Right atrium auricular region (tissue), 2 donors: Measurements from ENCODE around the gene SORCS3. TPM values are rescaled to one million over a fixed set of nuclear protein-coding genes. Genes with fewer than 3 reads are reported as not detected.

Experiments used
- DNase-seq: peaks from one replicate; pipeline ENCODE4 v3.0.0-alpha.2; 2019; ENCODE audit warnings: low spot score
- H3K27ac ChIP-seq, 2 donors: fragments of 200-600 bp; sonication (generic); 1 replicate in 1 of 2; 2 replicates in 1 of 2; pipeline ENCODE4 v1.5.1; 2016 to 2019
- H3K27me3 ChIP-seq, 2 donors: fragments of 200-600 bp; sonication (generic); one replicate each; pipeline versions ENCODE4 v1.5.1 to v1.6.0; 2017 to 2019
- H3K36me3 ChIP-seq: fragments of 200-600 bp; sonication (generic); one replicate; pipeline ENCODE4 v1.5.1; 2016
- H3K4me1 ChIP-seq, 2 donors: fragments of 200-600 bp; sonication (generic); one replicate each; pipeline versions ENCODE4 v1.5.1 to v1.6.0; 2017 to 2019
- H3K4me3 ChIP-seq, 2 donors: fragments of 200-600 bp; sonication (generic); 1 replicate in 1 of 2; 2 replicates in 1 of 2; pipeline ENCODE4 v1.5.1; 2017 to 2019; ENCODE audit warnings: mild to moderate bottlenecking in 1 of 2, moderate library complexity in 1 of 2
- H3K9me3 ChIP-seq, 2 donors: fragments of 200-600 bp; sonication (generic); one replicate each; pipeline ENCODE4 v1.5.1; 2019
- CTCF ChIP-seq, 2 donors: fragments of 200-600 bp; sonication (generic); IDR thresholded peaks; one replicate each; pipeline ENCODE4 v1.5.1; 2019; ENCODE audit warnings: antibody characterized with exemption in 2 of 2
- total RNA-seq, 2 donors: library from RNA; depleted of rRNA; stranded (reverse); fragments of >200 nt; gene quantifications; one replicate each; pipeline ENCODE4 v1.1.0, GENCODE V29; 2016

SORCS3 gene
- total RNA-seq, 2 donors from 2014 or later = 0.07 TPM; not detected in 1

GRCh38 chr10:104613406-104613805, 27.7 kb upstream of the SORCS3 start:
- DNase-seq = no peak
- no peaks in the 10 kb centered on the region for H3K36me3 ChIP-seq
- peaks cover 0 to 2% of the 10 kb centered on the region in 2 donors for H3K9me3 ChIP-seq
- H3K27ac ChIP-seq = no peak overlapping the region
- no peak for TF ChIP-seq CTCF (IDR thresholded peaks at IDR 0.05)
- no peaks in the 10 kb centered on the region for H3K27me3 ChIP-seq
- no peaks in the 10 kb centered on the region for H3K4me1 ChIP-seq
- H3K4me3 ChIP-seq = no peak overlapping the region

DNA sequence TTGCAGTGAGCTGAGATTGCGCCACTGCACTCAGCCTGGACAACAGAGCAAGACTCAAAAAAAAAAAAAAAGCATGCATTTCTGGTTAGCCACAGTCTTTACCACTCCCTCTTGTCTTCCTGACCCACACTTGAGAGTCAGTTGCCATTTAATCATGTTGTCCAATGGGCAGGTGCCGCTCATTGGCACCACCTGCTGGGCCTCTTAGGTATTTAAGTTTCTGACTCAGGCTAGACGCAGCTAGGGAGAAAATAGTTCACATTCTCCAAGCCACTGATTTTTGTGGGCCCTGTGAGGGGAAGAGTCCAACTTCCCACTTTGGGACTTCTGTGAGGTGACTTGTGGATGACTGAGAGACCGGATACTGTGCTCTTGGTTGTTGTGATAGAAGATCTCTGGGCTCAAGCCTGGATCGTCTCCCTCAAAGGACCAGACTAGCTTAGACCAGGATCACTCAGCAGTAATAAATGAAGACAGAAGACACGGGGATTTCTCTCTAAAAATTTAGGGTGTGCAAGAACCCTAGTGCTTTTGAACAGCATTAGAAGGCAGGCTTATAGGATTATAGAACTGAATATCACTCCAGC, 26.8 kb upstream of the SORCS3 start:
- Histone ChIP-seq H3K27me3 (no peaks in the 10 kb centered on the region), H3K9me3 (no peaks in the 10 kb centered on the region), H3K4me1 (no peaks in the 10 kb centered on the region), H3K36me3 (no peaks in the 10 kb centered on the region), H3K4me3 (no peak overlapping the region), H3K27ac (no peak overlapping the region)
- peak; percentile 19 to 49 for TF ChIP-seq CTCF (IDR thresholded peaks at IDR 0.05)
- DNase-seq = no peak

- no peaks in the 10 kb centered on the region for H3K9me3 ChIP-seq
- H3K27ac ChIP-seq = no peak overlapping the region
- no peaks in the 10 kb centered on the region for H3K36me3 ChIP-seq
- H3K4me1 ChIP-seq = no peaks in the 10 kb centered on the region
- no peak for TF ChIP-seq CTCF (IDR thresholded peaks at IDR 0.05)
- no peak overlapping the region for H3K4me3 ChIP-seq
- no peaks in the 10 kb centered on the region for H3K27me3 ChIP-seq
- DNase-seq = no peak
Observed at GRCh38 chr10:104615136-104615535, 26.0 kb upstream of the SORCS3 start.

GRCh38 chr10:104617831-104618230, 23.3 kb upstream of the SORCS3 start:
- no peak for DNase-seq
- TF ChIP-seq CTCF (IDR thresholded peaks at IDR 0.05) = no peak
- Histone ChIP-seq H3K27ac (no peak overlapping the region), H3K4me1 (no peaks in the 10 kb centered on the region), H3K36me3 (no peaks in the 10 kb centered on the region), H3K4me3 (no peak overlapping the region), H3K9me3 (no peaks in the 10 kb centered on the region), H3K27me3 (no peaks in the 10 kb centered on the region)

GRCh38 chr10:104622175-104622574, 18.9 kb upstream of the SORCS3 start:
- TF ChIP-seq CTCF (IDR thresholded peaks at IDR 0.05) = no peak
- Histone ChIP-seq H3K4me1 (no peaks in the 10 kb centered on the region), H3K36me3 (no peaks in the 10 kb centered on the region), H3K27ac (no peak overlapping the region), H3K4me3 (no peak overlapping the region), H3K9me3 (no peaks in the 10 kb centered on the region), H3K27me3 (no peaks in the 10 kb centered on the region)
- DNase-seq = no peak

- DNase-seq = no peak
- H3K27ac ChIP-seq = no peak overlapping the region
Observed at GRCh38 chr10:104622598-104623209, 18.4 kb upstream of the SORCS3 start.

More at GRCh38 chr10:104622598-104623209, 18.4 kb upstream of the SORCS3 start:
- no peaks in the 10 kb centered on the region for H3K9me3 ChIP-seq
- no peaks in the 10 kb centered on the region for H3K4me1 ChIP-seq
- H3K27me3 ChIP-seq = no peaks in the 10 kb centered on the region
- H3K36me3 ChIP-seq = no peaks in the 10 kb centered on the region
- no peak overlapping the region for H3K4me3 ChIP-seq
- peak in 1 of 2 donors; percentile 55 for TF ChIP-seq CTCF (IDR thresholded peaks at IDR 0.05)
